Neural cell (in vitro differentiated cells): ENCODE measurements around the gene PAPPA2.

ENCODE experiments used
- EP300 ChIP-seq: fragments of 450-650 bp; conservative IDR thresholded peaks from 2 replicates; pipeline ENCODE4 v1.6.1; 2014; ENCODE audit warnings: antibody characterized with exemption, mild to moderate bottlenecking, moderate library complexity; ENCODE audit not compliant: poor library complexity, severe bottlenecking
- EZH2 ChIP-seq: fragments of 200-600, 300-800 bp; shearing (Covaris generic), sonication (generic); IDR thresholded peaks from 2 replicates; pipeline ENCODE4 v1.6.1; 2014; ENCODE audit warnings: antibody characterized with exemption, low read length, borderline replicate concordance, mild to moderate bottlenecking; ENCODE audit not compliant: insufficient read depth, poor library complexity, severe bottlenecking
- MXI1 ChIP-seq: fragments of 450-650 bp; conservative IDR thresholded peaks from 2 replicates; pipeline ENCODE4 v1.6.1; 2014; ENCODE audit warnings: antibody characterized with exemption, mild to moderate bottlenecking; ENCODE audit not compliant: poor library complexity, severe bottlenecking
- POLR2AphosphoS5 ChIP-seq: IDR thresholded peaks from 2 replicates; pipeline ENCODE4 v1.6.1; 2012
- SMC3 ChIP-seq: fragments of 450-650 bp; conservative IDR thresholded peaks from 2 replicates; pipeline ENCODE4 v1.6.1; 2014; ENCODE audit warnings: antibody characterized with exemption, mild to moderate bottlenecking, moderate library complexity; ENCODE audit not compliant: poor library complexity
- TAF1 ChIP-seq: IDR thresholded peaks from 2 replicates; pipeline ENCODE4 v1.6.1; 2012; ENCODE audit warnings: low read depth
- TF ChIP-seq, protein P1 (sequence below): fragments of 450-650 bp; IDR thresholded peaks from 2 replicates; pipeline ENCODE4 v1.5.1; 2014; ENCODE audit warnings: antibody characterized with exemption, mild to moderate bottlenecking, moderate library complexity; ENCODE audit not compliant: poor library complexity, severe bottlenecking

- TF ChIP-seq POLR2AphosphoS5 = no peak
- TF ChIP-seq, protein P1, sequence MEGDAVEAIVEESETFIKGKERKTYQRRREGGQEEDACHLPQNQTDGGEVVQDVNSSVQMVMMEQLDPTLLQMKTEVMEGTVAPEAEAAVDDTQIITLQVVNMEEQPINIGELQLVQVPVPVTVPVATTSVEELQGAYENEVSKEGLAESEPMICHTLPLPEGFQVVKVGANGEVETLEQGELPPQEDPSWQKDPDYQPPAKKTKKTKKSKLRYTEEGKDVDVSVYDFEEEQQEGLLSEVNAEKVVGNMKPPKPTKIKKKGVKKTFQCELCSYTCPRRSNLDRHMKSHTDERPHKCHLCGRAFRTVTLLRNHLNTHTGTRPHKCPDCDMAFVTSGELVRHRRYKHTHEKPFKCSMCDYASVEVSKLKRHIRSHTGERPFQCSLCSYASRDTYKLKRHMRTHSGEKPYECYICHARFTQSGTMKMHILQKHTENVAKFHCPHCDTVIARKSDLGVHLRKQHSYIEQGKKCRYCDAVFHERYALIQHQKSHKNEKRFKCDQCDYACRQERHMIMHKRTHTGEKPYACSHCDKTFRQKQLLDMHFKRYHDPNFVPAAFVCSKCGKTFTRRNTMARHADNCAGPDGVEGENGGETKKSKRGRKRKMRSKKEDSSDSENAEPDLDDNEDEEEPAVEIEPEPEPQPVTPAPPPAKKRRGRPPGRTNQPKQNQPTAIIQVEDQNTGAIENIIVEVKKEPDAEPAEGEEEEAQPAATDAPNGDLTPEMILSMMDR = no peak
- no peak for TF ChIP-seq EP300
- no peak for TF ChIP-seq SMC3
- TF ChIP-seq EZH2 = no peak
- TF ChIP-seq MXI1 = no peak
- no peak for TF ChIP-seq TAF1
Measured at GRCh38 chr1:176864211-176864610, 401.2 kb downstream of the PAPPA2 start.
